K562 (cell line): ENCODE measurements around the gene SYMPK. TPM values are rescaled to one million over a fixed set of nuclear protein-coding genes. Genes with fewer than 3 reads are reported as not detected.

Experiments used
- FOXJ2 ChIP-seq: fragments of 200-800 bp; sonication (Bioruptor generic); IDR thresholded peaks from 2 replicates; pipeline ENCODE4 v1.6.1; 2016; ENCODE audit warnings: missing genetic modification characterization, missing compliant biosample characterization
- FOXP1 ChIP-seq: sonication (generic); formaldehyde crosslinking; IDR thresholded peaks from 2 replicates; pipeline ENCODE4 v1.8.0; 2022; ENCODE audit warnings: mild to moderate bottlenecking, missing genetic modification reagents
- NR2C1 ChIP-seq, 2 experiments: fragments of 450-650 bp; IDR thresholded peaks; 2 replicates each; pipeline ENCODE4 v1.6.1; 2017; ENCODE audit warnings: mild to moderate bottlenecking in 2 of 2, antibody characterized with exemption in 1 of 2, inconsistent platforms in 1 of 2, missing compliant biosample characterization in 1 of 2, missing genetic modification characterization in 1 of 2
- POLR2AphosphoS2 ChIP-seq: IDR thresholded peaks from 2 replicates; pipeline ENCODE4 v1.6.1; 2012; ENCODE audit warnings: low read length, improper control_type of control experiment
- SIN3A ChIP-seq, 2 experiments: fragments of 150-350 bp in 1 of 2; IDR thresholded peaks; 2 replicates each; pipeline ENCODE4 v1.6.1; 2011 to 2016; ENCODE audit warnings: borderline replicate concordance in 2 of 2, low read depth in 2 of 2, low read length in 2 of 2, mild to moderate bottlenecking in 2 of 2, moderate library complexity in 2 of 2; ENCODE audit not compliant: control insufficient read depth in 1 of 2
- ZNF165 ChIP-seq: fragments of 250-450 bp; sonication (Bioruptor Pico); IDR thresholded peaks from 2 replicates; pipeline ENCODE4 v1.4.0; 2020; ENCODE audit warnings: borderline replicate concordance
- ZNF583 ChIP-seq: fragments of 250-450 bp; sonication (Bioruptor Pico); IDR thresholded peaks from 2 replicates; pipeline ENCODE4 v1.4.0; 2020
- polyA plus RNA-seq, 8 experiments: library from polyadenylated mRNA; depleted of rRNA in 4 of 8; stranded (reverse) in 5 of 8; unstranded in 3 of 8; fragments of >200 nt; fragmentation: Nextera tagmentation in 2 of 8; fragmentation: Illumina TruSeq in 1 of 8; extraction: Ambion mirVana in 2 of 8; extraction: Trizol in 1 of 8; gene quantifications; 2 replicates each; pipeline versions ENCODE4 v1.2.1 to v1.2.3, GENCODE V29; 2011 to 2014; ENCODE audit warnings: inconsistent platforms in 1 of 8, missing spikeins in 1 of 8
- total RNA-seq, 7 experiments: library from RNA; depleted of rRNA in 6 of 7; stranded (reverse); fragments of >200 nt in 6 of 7; fragmentation: Illumina TruSeq in 2 of 7; extraction: Trizol in 2 of 7; gene quantifications; 2 replicates each; pipeline versions ENCODE4 v1.2.1 to v1.2.3, GENCODE V29; 2011 to 2021; ENCODE audit warnings: low replicate concordance in 1 of 7
- TF ChIP-seq, protein P1 (sequence below), 2 experiments: fragments of 450-650 bp; IDR thresholded peaks; 2 replicates each; pipeline ENCODE4 v1.6.1; 2016

Gene SYMPK
- total and polyA plus RNA-seq, 9 of the 15 experiments (the other 6 are each of a cell fraction or from before 2014, with no cell fraction given), result 0.73 to 95.5 (median 58.4) TPM

DNA sequence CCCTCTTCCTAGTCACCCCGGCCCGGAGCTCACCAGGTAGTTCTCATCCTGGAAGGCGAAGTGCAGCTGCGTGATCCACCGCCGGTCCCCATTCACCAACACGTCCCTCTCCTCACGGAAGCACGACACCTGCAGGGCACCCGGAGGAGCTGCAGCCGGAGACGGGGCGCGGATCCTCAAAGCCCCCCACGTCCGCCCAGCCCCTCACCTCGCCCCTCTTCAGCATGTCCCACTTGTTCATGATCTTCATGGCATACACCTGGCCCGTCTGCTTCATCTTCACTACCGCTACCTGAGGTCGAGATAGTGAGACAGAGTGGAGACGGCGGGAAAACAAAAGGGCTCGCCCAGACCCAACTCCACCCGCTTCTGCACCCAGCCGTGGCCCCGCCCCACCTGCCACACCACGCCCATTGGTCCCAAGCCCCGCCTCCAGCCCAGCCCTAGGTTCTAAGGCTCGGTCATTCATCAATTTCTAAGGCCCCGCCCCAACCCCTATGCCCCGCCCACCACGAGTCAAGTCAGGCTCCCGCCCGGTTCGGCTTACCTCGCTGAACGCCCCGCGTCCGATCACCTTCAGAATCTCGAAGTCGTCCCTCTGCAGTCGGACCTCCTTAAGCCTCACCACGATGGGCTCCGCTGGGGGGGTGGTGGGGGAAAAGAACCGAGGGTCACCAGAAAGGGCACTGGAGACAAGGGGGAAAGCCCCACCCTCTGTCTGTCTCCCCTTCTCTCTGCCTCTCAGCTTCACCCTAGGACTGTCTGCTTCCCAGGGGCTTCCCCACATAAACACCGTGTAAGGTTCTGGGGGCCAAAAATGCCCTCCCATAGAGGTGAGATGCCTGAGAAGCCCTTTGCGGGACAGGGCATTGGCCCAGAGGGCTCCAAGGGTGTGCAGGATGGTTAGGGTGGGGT, 83.5 kb downstream of the SYMPK start (continued):
- no peak for TF ChIP-seq NR2C1 (IDR thresholded peaks at IDR 0.05)
- TF ChIP-seq NR2C1 (tag; IDR thresholded peaks at IDR 0.05), result no peak
- peak; percentile 64; the same call in 1 of the 2 replicates for TF ChIP-seq POLR2AphosphoS2
- TF ChIP-seq ZNF165 (CRISPR knock-in tag), result no peak
- TF ChIP-seq FOXJ2 (tag), result no peak
- 0 out of 4 replicates have a peak, but pooled peaks of 1 of the 2 experiments have one; percentile 22 for TF ChIP-seq SIN3A (IDR thresholded peaks at IDR 0.05; ENCODE audit: borderline replicate concordance in 2 of 2, control insufficient read depth in 1 of 2, low read depth in 2 of 2, low read length in 2 of 2)
- TF ChIP-seq ZNF583 (CRISPR knock-in tag), result no peak
- TF ChIP-seq, protein P1, sequence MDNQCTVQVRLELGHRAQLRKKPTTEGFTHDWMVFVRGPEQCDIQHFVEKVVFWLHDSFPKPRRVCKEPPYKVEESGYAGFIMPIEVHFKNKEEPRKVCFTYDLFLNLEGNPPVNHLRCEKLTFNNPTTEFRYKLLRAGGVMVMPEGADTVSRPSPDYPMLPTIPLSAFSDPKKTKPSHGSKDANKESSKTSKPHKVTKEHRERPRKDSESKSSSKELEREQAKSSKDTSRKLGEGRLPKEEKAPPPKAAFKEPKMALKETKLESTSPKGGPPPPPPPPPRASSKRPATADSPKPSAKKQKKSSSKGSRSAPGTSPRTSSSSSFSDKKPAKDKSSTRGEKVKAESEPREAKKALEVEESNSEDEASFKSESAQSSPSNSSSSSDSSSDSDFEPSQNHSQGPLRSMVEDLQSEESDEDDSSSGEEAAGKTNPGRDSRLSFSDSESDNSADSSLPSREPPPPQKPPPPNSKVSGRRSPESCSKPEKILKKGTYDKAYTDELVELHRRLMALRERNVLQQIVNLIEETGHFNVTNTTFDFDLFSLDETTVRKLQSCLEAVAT (IDR thresholded peaks at IDR 0.05), result 0 out of 4 replicates have a peak, but pooled peaks of 1 of the 2 experiments have one; percentile 23
- 0 out of 2 replicates have a peak, but pooled peaks have one; percentile 40 for TF ChIP-seq FOXP1 (CRISPR knock-in tag)
- TF ChIP-seq, all 486 proteins: peak for 102
